T1000 (cell line): ENCODE results near the gene CHIT1.

ENCODE experiments used
- DNase-seq: peaks from one replicate; lab custom pipeline; 2025; ENCODE audit warnings: mixed read lengths; lab: John Stamatoyannopoulos, UW

CHIT1 gene

GRCh38 chr1:203188686-203189232 lies 40.7 kb downstream of the CHIT1 start:
- no peak for DNase-seq

- DNase-seq, result no peak
These were observed 41.7 kb downstream of the CHIT1 start for GRCh38 chr1:203187689-203188264.

GRCh38 chr1:203187304-203187685 lies 42.2 kb downstream of the CHIT1 start:
- DNase-seq, result no peak

GRCh38 chr1:203186446-203187303 lies 42.8 kb downstream of the CHIT1 start, which contains the start of gene CHI3L1:
TSS of gene CHI3L1 (minus strand) at chr1:203186704. CDS start at chr1:203186623, 81 bp downstream.
- DNase-seq, result no peak

GRCh38 chr1:203186091-203186445 lies 43.4 kb downstream of the CHIT1 start:
- no peak for DNase-seq

GRCh38 chr1:203185585-203185984 lies 43.9 kb downstream of the CHIT1 start:
- DNase-seq, result no peak

GRCh38 chr1:203185061-203185461 lies 44.4 kb downstream of the CHIT1 start:
- DNase-seq, result no peak

GRCh38 chr1:203184467-203184866 lies 45.0 kb downstream of the CHIT1 start:
- DNase-seq, result no peak

- DNase-seq, result no peak
These were observed 45.6 kb downstream of the CHIT1 start for GRCh38 chr1:203183828-203184227.

GRCh38 chr1:203182387-203182953 lies 47.0 kb downstream of the CHIT1 start:
- no peak for DNase-seq

- DNase-seq, result no peak
These were observed 47.7 kb downstream of the CHIT1 start for GRCh38 chr1:203181586-203182386.

GRCh38 chr1:203180611-203181330 lies 48.7 kb downstream of the CHIT1 start:
- no peak for DNase-seq

GRCh38 chr1:203179667-203180005 lies 49.8 kb downstream of the CHIT1 start:
- DNase-seq, result no peak

- DNase-seq, result no peak
These were observed 50.4 kb downstream of the CHIT1 start for GRCh38 chr1:203178821-203179666.

GRCh38 chr1:203178083-203178482 lies 51.4 kb downstream of the CHIT1 start:
- no peak for DNase-seq

- peak; percentile 23 for DNase-seq
These were observed 51.9 kb downstream of the CHIT1 start for GRCh38 chr1:203177470-203178039.

- DNase-seq, result no peak
These were observed 52.5 kb downstream of the CHIT1 start for GRCh38 chr1:203177036-203177405.

- DNase-seq, result no peak
These were observed 53.0 kb downstream of the CHIT1 start for GRCh38 chr1:203176273-203177035.

- DNase-seq, result no peak
These were observed 53.6 kb downstream of the CHIT1 start for GRCh38 chr1:203175827-203176241.
